ENCODE results near the gene GOLGA2. TPM values are rescaled to one million over a fixed set of nuclear protein-coding genes. Genes with fewer than 3 reads are reported as not detected.

The GOLGA2 gene
- total and polyA plus RNA-seq, 2 donors (not counting 1 experiment from before 2014, with no cell fraction given): 23.2 to 87.3 TPM

DNA sequence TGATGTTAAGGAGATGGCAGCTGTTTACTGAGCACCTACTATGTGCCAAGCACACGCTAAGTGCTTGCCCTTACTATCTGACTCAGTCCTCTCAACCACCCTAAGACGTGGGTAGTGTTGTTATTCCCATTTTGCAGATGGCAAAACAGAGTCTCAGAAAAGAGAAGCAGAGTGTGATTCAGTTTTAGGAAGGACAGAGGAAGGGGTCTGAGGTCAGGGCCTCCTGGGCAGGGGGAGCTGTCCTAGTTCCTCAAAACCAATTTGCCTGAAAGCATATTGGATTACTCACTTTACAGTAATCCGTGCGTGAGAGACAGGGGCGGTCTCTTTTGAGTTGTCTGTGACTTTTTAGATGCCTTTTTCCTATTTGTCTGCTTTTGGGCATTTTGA is 49.4 kb downstream of the GOLGA2 start:
- peaks cover 3% of the 10 kb centered on the region for H3K27me3 Mint-ChIP-seq
- DNase-seq (no peak), ATAC-seq (ENCODE audit: low read depth) (no peak)
- TF ChIP-seq, protein P1, sequence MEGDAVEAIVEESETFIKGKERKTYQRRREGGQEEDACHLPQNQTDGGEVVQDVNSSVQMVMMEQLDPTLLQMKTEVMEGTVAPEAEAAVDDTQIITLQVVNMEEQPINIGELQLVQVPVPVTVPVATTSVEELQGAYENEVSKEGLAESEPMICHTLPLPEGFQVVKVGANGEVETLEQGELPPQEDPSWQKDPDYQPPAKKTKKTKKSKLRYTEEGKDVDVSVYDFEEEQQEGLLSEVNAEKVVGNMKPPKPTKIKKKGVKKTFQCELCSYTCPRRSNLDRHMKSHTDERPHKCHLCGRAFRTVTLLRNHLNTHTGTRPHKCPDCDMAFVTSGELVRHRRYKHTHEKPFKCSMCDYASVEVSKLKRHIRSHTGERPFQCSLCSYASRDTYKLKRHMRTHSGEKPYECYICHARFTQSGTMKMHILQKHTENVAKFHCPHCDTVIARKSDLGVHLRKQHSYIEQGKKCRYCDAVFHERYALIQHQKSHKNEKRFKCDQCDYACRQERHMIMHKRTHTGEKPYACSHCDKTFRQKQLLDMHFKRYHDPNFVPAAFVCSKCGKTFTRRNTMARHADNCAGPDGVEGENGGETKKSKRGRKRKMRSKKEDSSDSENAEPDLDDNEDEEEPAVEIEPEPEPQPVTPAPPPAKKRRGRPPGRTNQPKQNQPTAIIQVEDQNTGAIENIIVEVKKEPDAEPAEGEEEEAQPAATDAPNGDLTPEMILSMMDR (IDR thresholded peaks at IDR 0.05): no peak
- no peak for TF ChIP-seq EZH2 (IDR thresholded peaks at IDR 0.05; ENCODE audit: borderline replicate concordance, insufficient read depth, low read depth, low read length, poor library complexity, severe bottlenecking)
- H3K4me3 Mint-ChIP-seq: no peak overlapping the region
- H3K27me3 ChIP-seq (replicated peaks in 1 of 4; ENCODE audit: control extremely low read depth in 1 of 4, control insufficient read depth in 3 of 4, insufficient read depth in 4 of 4, low read length in 3 of 4): no peaks in the 10 kb centered on the region
- H3K36me3 ChIP-seq (replicated peaks in 1 of 2; ENCODE audit: control extremely low read depth in 1 of 2, control insufficient read depth in 1 of 2, extremely low read depth in 1 of 2, insufficient read depth in 2 of 2, low read length in 1 of 2): no peaks in the 10 kb centered on the region
- no peaks in the 10 kb centered on the region for H3K79me2 ChIP-seq (ENCODE audit: control insufficient read depth, insufficient read depth, low read length)
- no peak overlapping the region for H3K27ac Mint-ChIP-seq
- no peak overlapping the region for H3K4me2 ChIP-seq (replicated peaks; ENCODE audit: low read depth, low read length, poor library complexity, severe bottlenecking)
- ChIA-PET CTCF (no interaction called here), POLR2A (no interaction called here)
- intact Hi-C loops (cut with micrococcal nuclease): no loop called here
- no peak overlapping the region for H2AFZ ChIP-seq (ENCODE audit: insufficient read depth, low read depth, low read length, poor library complexity, severe bottlenecking)
- no peaks in the 10 kb centered on the region for H4K20me1 ChIP-seq (ENCODE audit: control insufficient read depth, insufficient read depth, low read length, poor library complexity, severe bottlenecking)
- H3K9me3 ChIP-seq (ENCODE audit: control extremely low read depth in 1 of 3, control insufficient read depth in 2 of 3, insufficient read depth in 1 of 3, low read length in 2 of 3): peaks cover 0 to 3% (median 0%) of the 10 kb centered on the region in 3 donors
- H3K4me1 Mint-ChIP-seq: no peaks in the 10 kb centered on the region
- WGBS (ENCODE audit: insufficient coverage): no CpG with 5 or more reads among the region's 5 CpGs
- no peak overlapping the region for H3K9ac ChIP-seq (ENCODE audit: low read length)
- no peaks in the 10 kb centered on the region for H3K4me1 ChIP-seq (ENCODE audit: control insufficient read depth in 2 of 2, insufficient read depth in 2 of 2, low read length in 2 of 2)
- no peak overlapping the region for H3K27ac ChIP-seq (ENCODE audit: low read length in 2 of 2)
- H3K9me3 Mint-ChIP-seq (ENCODE audit: insufficient read depth): no peaks in the 10 kb centered on the region
- H3K4me3 ChIP-seq (ENCODE audit: control extremely low read depth in 1 of 5, extremely low read depth in 1 of 5, insufficient read depth in 1 of 5, low read depth in 2 of 5, low read length in 4 of 5): no peak overlapping the region

DNA sequence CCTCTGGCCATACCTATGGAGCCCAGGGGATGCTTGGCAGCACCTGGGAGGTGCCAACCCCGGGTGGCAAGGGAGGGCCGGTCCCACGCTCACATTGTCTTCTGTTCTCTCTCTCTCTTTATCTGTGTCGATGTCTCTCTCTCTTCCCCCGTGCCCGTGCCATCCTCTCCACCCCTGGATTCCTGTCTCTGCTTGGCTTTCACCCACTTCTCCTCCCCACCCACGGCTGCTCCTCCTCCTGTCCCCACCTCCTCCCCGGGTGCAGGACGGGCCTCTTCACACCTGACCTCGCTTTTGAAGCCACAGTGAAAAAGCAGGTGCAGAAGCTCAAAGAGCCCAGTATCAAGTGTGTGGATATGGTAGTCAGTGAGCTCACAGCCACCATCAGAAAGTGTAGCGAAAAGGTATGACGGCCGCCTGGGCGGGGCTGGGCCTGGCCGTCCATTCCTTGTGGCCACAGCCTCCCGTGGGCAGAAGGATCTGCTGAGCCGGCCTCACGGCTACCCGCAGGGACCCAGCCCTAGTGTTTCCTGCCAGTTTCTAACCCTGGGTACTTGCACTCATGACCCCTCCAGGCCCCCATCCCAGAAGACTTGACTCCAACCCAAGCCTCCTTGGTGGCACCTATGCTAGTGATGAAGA is 49.9 kb downstream of the GOLGA2 start:
- Histone ChIP-seq H4K20me1 (ENCODE audit: control insufficient read depth, insufficient read depth, low read length, poor library complexity, severe bottlenecking) (no peaks in the 10 kb centered on the region), H3K9me3 (ENCODE audit: control extremely low read depth in 1 of 3, control insufficient read depth in 2 of 3, insufficient read depth in 1 of 3, low read length in 2 of 3) (peaks cover 0 to 3% (median 0%) of the 10 kb centered on the region in 3 donors), H3K36me3 (replicated peaks in 1 of 2; ENCODE audit: control extremely low read depth in 1 of 2, control insufficient read depth in 1 of 2, extremely low read depth in 1 of 2, insufficient read depth in 2 of 2, low read length in 1 of 2) (no peaks in the 10 kb centered on the region), H3K27ac (ENCODE audit: low read length in 2 of 2) (no peak overlapping the region), H3K4me1 (ENCODE audit: control insufficient read depth in 2 of 2, insufficient read depth in 2 of 2, low read length in 2 of 2) (no peaks in the 10 kb centered on the region), H2AFZ (ENCODE audit: insufficient read depth, low read depth, low read length, poor library complexity, severe bottlenecking) (no peak overlapping the region), H3K9ac (ENCODE audit: low read length) (no peak overlapping the region), H3K4me3 (ENCODE audit: control extremely low read depth in 1 of 5, extremely low read depth in 1 of 5, insufficient read depth in 1 of 5, low read depth in 2 of 5, low read length in 4 of 5) (no peak overlapping the region), H3K4me2 (replicated peaks; ENCODE audit: low read depth, low read length, poor library complexity, severe bottlenecking) (no peak overlapping the region), H3K79me2 (ENCODE audit: control insufficient read depth, insufficient read depth, low read length) (no peaks in the 10 kb centered on the region), H3K27me3 (replicated peaks in 1 of 4; ENCODE audit: control extremely low read depth in 1 of 4, control insufficient read depth in 3 of 4, insufficient read depth in 4 of 4, low read length in 3 of 4) (no peaks in the 10 kb centered on the region)
- Mint-ChIP-seq H3K9me3 (ENCODE audit: insufficient read depth) (no peaks in the 10 kb centered on the region), H3K4me3 (no peak overlapping the region), H3K4me1 (no peaks in the 10 kb centered on the region), H3K27me3 (peaks cover 3% of the 10 kb centered on the region), H3K27ac (no peak overlapping the region)
- TF ChIP-seq EZH2 (IDR thresholded peaks at IDR 0.05; ENCODE audit: borderline replicate concordance, insufficient read depth, low read depth, low read length, poor library complexity, severe bottlenecking): no peak
- TF ChIP-seq, protein P1 (IDR thresholded peaks at IDR 0.05): no peak
- POLR2A ChIA-PET: no interaction called here
- intact Hi-C loops (cut with micrococcal nuclease): no loop called here
- ATAC-seq (ENCODE audit: low read depth) (no peak), DNase-seq (no peak)
- 92% methylated on average over 13 of the region's 19 CpGs for WGBS (ENCODE audit: insufficient coverage)
- CTCF ChIA-PET: no interaction called here
